Central memory CD8-positive, alpha-beta T cell (primary cell): ENCODE measurements around the gene GCLC.

Experiments
- ATAC-seq: fragments of 150-1000 bp; cut with Tn5 transposase; replicated peaks from 2 replicates; pipeline ENCODE4 v1.10.0; 2022; ENCODE audit warnings: mild to moderate bottlenecking, moderate FRiP score, moderate number of reproducible peaks; ENCODE audit not compliant: poor library complexity, severe bottlenecking; ENCODE audit errors: extremely low read depth
- DNase-seq, 2 donors: peaks; one replicate each; pipeline ENCODE4 v3.0.0; 2021; ENCODE audit warnings: low spot score in 2 of 2
- H3K27ac Mint-ChIP-seq: one replicate; pipeline ENCODE4 v1.8.0; 2022; ENCODE audit warnings: low read depth, mild to moderate bottlenecking, moderate library complexity, mixed read lengths
- H3K27me3 Mint-ChIP-seq: one replicate; pipeline ENCODE4 v1.8.0; 2022; ENCODE audit warnings: mixed read lengths
- H3K36me3 Mint-ChIP-seq: one replicate; pipeline ENCODE4 v1.8.0; 2022; ENCODE audit warnings: mild to moderate bottlenecking, moderate library complexity, mixed read lengths; ENCODE audit not compliant: insufficient read depth
- H3K4me1 Mint-ChIP-seq: one replicate; pipeline ENCODE4 v1.8.0; 2022; ENCODE audit warnings: mixed read lengths
- H3K4me3 Mint-ChIP-seq: one replicate; pipeline ENCODE4 v1.8.0; 2022; ENCODE audit warnings: mild to moderate bottlenecking, moderate library complexity, mixed read lengths
- H3K9me3 Mint-ChIP-seq: one replicate; pipeline ENCODE4 v1.8.0; 2022; ENCODE audit warnings: mixed read lengths

GCLC gene

GRCh38 chr6:53547811-53548496, 3.1 kb upstream of the GCLC start:
- Mint-ChIP-seq H3K27ac (peak overlapping the region; percentile 57), H3K27me3 (no peaks in the 10 kb centered on the region), H3K4me1 (peaks cover 36% of the 10 kb centered on the region), H3K4me3 (peak overlapping the region; percentile 81), H3K36me3 (peaks cover 13% of the 10 kb centered on the region), H3K9me3 (no peaks in the 10 kb centered on the region)
- DNase-seq, result peak; percentile 84 to 87
- peak; percentile 87 for ATAC-seq

GRCh38 chr6:53547166-53547810, 2.4 kb upstream of the GCLC start:
- Mint-ChIP-seq H3K4me3 (peak overlapping the region; percentile 81), H3K36me3 (peaks cover 13% of the 10 kb centered on the region), H3K27ac (peak overlapping the region; percentile 57), H3K9me3 (no peaks in the 10 kb centered on the region), H3K27me3 (no peaks in the 10 kb centered on the region), H3K4me1 (peaks cover 39% of the 10 kb centered on the region)
- DNase-seq (no peak), ATAC-seq (peak; percentile 15)

- Mint-ChIP-seq H3K9me3 (no peaks in the 10 kb centered on the region), H3K4me3 (peak overlapping the region; percentile 97), H3K27ac (no peak overlapping the region), H3K4me1 (peaks cover 46% of the 10 kb centered on the region), H3K36me3 (peaks cover 13% of the 10 kb centered on the region), H3K27me3 (no peaks in the 10 kb centered on the region)
- ATAC-seq (no peak), DNase-seq (no peak)
These were observed 1.4 kb upstream of the GCLC start for GRCh38 chr6:53546281-53546680.

GRCh38 chr6:53544217-53544469, 758 bp downstream of the GCLC start:
- ATAC-seq, result no peak
- no peak for DNase-seq
- Mint-ChIP-seq H3K9me3 (no peaks in the 10 kb centered on the region), H3K36me3 (peaks cover 13% of the 10 kb centered on the region), H3K27me3 (no peaks in the 10 kb centered on the region), H3K4me1 (peaks cover 67% of the 10 kb centered on the region), H3K4me3 (peak overlapping the region; percentile 97), H3K27ac (peak overlapping the region; percentile 43)

- peaks cover 69% of the 10 kb centered on the region for H3K4me1 Mint-ChIP-seq
- peaks cover 13% of the 10 kb centered on the region for H3K36me3 Mint-ChIP-seq
- H3K4me3 Mint-ChIP-seq, result peak overlapping the region; percentile 97
- H3K27ac Mint-ChIP-seq, result peak overlapping the region; percentile 43
- no peaks in the 10 kb centered on the region for H3K27me3 Mint-ChIP-seq
- H3K9me3 Mint-ChIP-seq, result no peaks in the 10 kb centered on the region
- ATAC-seq, result no peak
- no peak for DNase-seq
These were observed 1.3 kb downstream of the GCLC start for GRCh38 chr6:53543359-53544216.

GRCh38 chr6:53541900-53542299, 3.0 kb downstream of the GCLC start:
- DNase-seq (no peak), ATAC-seq (no peak)
- Mint-ChIP-seq H3K36me3 (peaks cover 11% of the 10 kb centered on the region), H3K9me3 (no peaks in the 10 kb centered on the region), H3K4me3 (no peak overlapping the region), H3K27me3 (no peaks in the 10 kb centered on the region), H3K4me1 (peaks cover 64% of the 10 kb centered on the region), H3K27ac (no peak overlapping the region)

- peaks cover 60% of the 10 kb centered on the region for H3K4me1 Mint-ChIP-seq
- H3K27ac Mint-ChIP-seq, result no peak overlapping the region
- H3K27me3 Mint-ChIP-seq, result no peaks in the 10 kb centered on the region
- no peaks in the 10 kb centered on the region for H3K9me3 Mint-ChIP-seq
- H3K4me3 Mint-ChIP-seq, result no peak overlapping the region
- DNase-seq, result no peak
- H3K36me3 Mint-ChIP-seq, result peaks cover 10% of the 10 kb centered on the region
- no peak for ATAC-seq
These were observed 4.7 kb downstream of the GCLC start for GRCh38 chr6:53540129-53540692.

- ATAC-seq (no peak), DNase-seq (no peak)
- Mint-ChIP-seq H3K9me3 (no peaks in the 10 kb centered on the region), H3K4me1 (peaks cover 56% of the 10 kb centered on the region), H3K4me3 (no peak overlapping the region), H3K27me3 (no peaks in the 10 kb centered on the region), H3K27ac (no peak overlapping the region), H3K36me3 (peaks cover 6% of the 10 kb centered on the region)
These were observed 5.3 kb downstream of the GCLC start for GRCh38 chr6:53539561-53539960.

GRCh38 chr6:53536561-53536960, 8.3 kb downstream of the GCLC start:
- H3K4me1 Mint-ChIP-seq, result peaks cover 59% of the 10 kb centered on the region
- no peaks in the 10 kb centered on the region for H3K9me3 Mint-ChIP-seq
- H3K27ac Mint-ChIP-seq, result no peak overlapping the region
- ATAC-seq (no peak), DNase-seq (no peak)
- no peaks in the 10 kb centered on the region for H3K36me3 Mint-ChIP-seq
- H3K27me3 Mint-ChIP-seq, result no peaks in the 10 kb centered on the region
- no peak overlapping the region for H3K4me3 Mint-ChIP-seq

GRCh38 chr6:53532942-53533341, 12.0 kb downstream of the GCLC start:
- no peak overlapping the region for H3K27ac Mint-ChIP-seq
- no peak for DNase-seq
- H3K36me3 Mint-ChIP-seq, result no peaks in the 10 kb centered on the region
- H3K9me3 Mint-ChIP-seq, result no peaks in the 10 kb centered on the region
- no peak overlapping the region for H3K4me3 Mint-ChIP-seq
- no peaks in the 10 kb centered on the region for H3K27me3 Mint-ChIP-seq
- no peak for ATAC-seq
- H3K4me1 Mint-ChIP-seq, result peaks cover 47% of the 10 kb centered on the region

- Mint-ChIP-seq H3K4me3 (no peak overlapping the region), H3K4me1 (peaks cover 54% of the 10 kb centered on the region), H3K36me3 (no peaks in the 10 kb centered on the region), H3K27me3 (no peaks in the 10 kb centered on the region), H3K27ac (peak overlapping the region; percentile 39), H3K9me3 (no peaks in the 10 kb centered on the region)
- ATAC-seq, result no peak
- DNase-seq, result no peak
These were observed 12.7 kb downstream of the GCLC start for GRCh38 chr6:53532061-53532797.

- no peak for ATAC-seq
- Mint-ChIP-seq H3K36me3 (no peaks in the 10 kb centered on the region), H3K4me1 (peaks cover 50% of the 10 kb centered on the region), H3K27me3 (no peaks in the 10 kb centered on the region), H3K4me3 (no peak overlapping the region), H3K27ac (no peak overlapping the region), H3K9me3 (no peaks in the 10 kb centered on the region)
- no peak for DNase-seq
These were observed 14.0 kb downstream of the GCLC start for GRCh38 chr6:53530780-53531386.
